Neural cell (in vitro differentiated cells): ENCODE data around the gene MID1. TPM values are rescaled to one million over a fixed set of nuclear protein-coding genes. Genes with fewer than 3 reads are reported as not detected.

Source experiments
- H2AFZ ChIP-seq: fragments of 200-600, 300-800 bp; sonication (generic), shearing (Covaris generic); 2 replicates; pipeline ENCODE4 v1.6.0; 2014; ENCODE audit warnings: low read depth, mild to moderate bottlenecking, antibody characterized with exemption, low read length, moderate library complexity
- H3F3A ChIP-seq: fragments of 200-600 bp; shearing (Covaris generic); 2 replicates; pipeline ENCODE4 v1.6.1; 2016; ENCODE audit warnings: mild to moderate bottlenecking, moderate library complexity, mixed read lengths, antibody characterized with exemption, low read length; ENCODE audit not compliant: insufficient read depth, poor library complexity, severe bottlenecking
- H3K27ac ChIP-seq: fragments of 200-600, 300-800 bp; sonication (generic), shearing (Covaris generic); 2 replicates; pipeline ENCODE4 v1.5.1; 2014; ENCODE audit warnings: mild to moderate bottlenecking, low read length, moderate library complexity
- H3K27me3 ChIP-seq: fragments of 300-800, 200-600 bp; sonication (generic), shearing (Covaris generic); 2 replicates; pipeline ENCODE4 v1.6.0; 2014; ENCODE audit warnings: mild to moderate bottlenecking, low read depth, low read length, moderate library complexity; ENCODE audit not compliant: insufficient read depth
- H3K36me3 ChIP-seq: fragments of 300-800, 200-600 bp; sonication (generic), shearing (Covaris generic); 2 replicates; pipeline ENCODE4 v1.5.1; 2014; ENCODE audit warnings: mild to moderate bottlenecking, antibody characterized with exemption, low read length, moderate library complexity; ENCODE audit not compliant: insufficient read depth
- H3K4me2 ChIP-seq: fragments of 300-800, 200-600 bp; sonication (generic), shearing (Covaris generic); 2 replicates; pipeline ENCODE4 v1.6.0; 2014; ENCODE audit warnings: mild to moderate bottlenecking, low read length
- H3K4me3 ChIP-seq: fragments of 300-800, 200-600 bp; sonication (generic), shearing (Covaris generic); 2 replicates; pipeline ENCODE4 v1.5.1; 2014; ENCODE audit warnings: mild to moderate bottlenecking, low read length, moderate library complexity
- H3K79me2 ChIP-seq: fragments of 200-600 bp; shearing (Covaris generic); replicated peaks from 2 replicates; pipeline ENCODE4 v1.6.0; 2014; ENCODE audit warnings: mild to moderate bottlenecking, low read length, moderate library complexity; ENCODE audit not compliant: insufficient read depth
- H3K9ac ChIP-seq: fragments of 300-800, 200-600 bp; sonication (generic), shearing (Covaris generic); 2 replicates; pipeline ENCODE4 v1.6.1; 2016; ENCODE audit warnings: mild to moderate bottlenecking, low read length, mixed read lengths
- H3K9me2 ChIP-seq: fragments of 200-600 bp; shearing (Covaris generic); 2 replicates; pipeline ENCODE4 v1.6.1; 2016; ENCODE audit warnings: mild to moderate bottlenecking, low read length, mixed read lengths; ENCODE audit not compliant: insufficient read depth
- H3K9me3 ChIP-seq: fragments of 200-600, 300-800 bp; sonication (generic), shearing (Covaris generic); 2 replicates; pipeline ENCODE4 v1.6.1; 2016; ENCODE audit warnings: mild to moderate bottlenecking, mixed run types, low read length, moderate library complexity, mixed read lengths
- H4K20me1 ChIP-seq: fragments of 200-600 bp; shearing (Covaris generic); 2 replicates; pipeline ENCODE4 v1.6.1; 2016; ENCODE audit warnings: mild to moderate bottlenecking, mixed run types; ENCODE audit not compliant: insufficient read depth
- CTCF ChIP-seq: fragments of 450-650 bp; IDR thresholded peaks from 2 replicates; pipeline ENCODE4 v1.5.1; 2014; ENCODE audit warnings: antibody characterized with exemption, mild to moderate bottlenecking, moderate library complexity; ENCODE audit not compliant: poor library complexity, severe bottlenecking
- EP300 ChIP-seq: fragments of 450-650 bp; conservative IDR thresholded peaks from 2 replicates; pipeline ENCODE4 v1.6.1; 2014; ENCODE audit warnings: antibody characterized with exemption, mild to moderate bottlenecking, moderate library complexity; ENCODE audit not compliant: poor library complexity, severe bottlenecking
- EZH2 ChIP-seq: fragments of 200-600, 300-800 bp; shearing (Covaris generic), sonication (generic); IDR thresholded peaks from 2 replicates; pipeline ENCODE4 v1.6.1; 2014; ENCODE audit warnings: antibody characterized with exemption, low read length, borderline replicate concordance, mild to moderate bottlenecking; ENCODE audit not compliant: insufficient read depth, poor library complexity, severe bottlenecking
- MXI1 ChIP-seq: fragments of 450-650 bp; conservative IDR thresholded peaks from 2 replicates; pipeline ENCODE4 v1.6.1; 2014; ENCODE audit warnings: antibody characterized with exemption, mild to moderate bottlenecking; ENCODE audit not compliant: poor library complexity, severe bottlenecking
- POLR2AphosphoS5 ChIP-seq: IDR thresholded peaks from 2 replicates; pipeline ENCODE4 v1.6.1; 2012
- RAD21 ChIP-seq: fragments of 450-650 bp; conservative IDR thresholded peaks from 2 replicates; pipeline ENCODE4 v1.6.1; 2014; ENCODE audit warnings: antibody characterized with exemption, mild to moderate bottlenecking, moderate library complexity
- SMC3 ChIP-seq: fragments of 450-650 bp; conservative IDR thresholded peaks from 2 replicates; pipeline ENCODE4 v1.6.1; 2014; ENCODE audit warnings: antibody characterized with exemption, mild to moderate bottlenecking, moderate library complexity; ENCODE audit not compliant: poor library complexity
- TAF1 ChIP-seq: IDR thresholded peaks from 2 replicates; pipeline ENCODE4 v1.6.1; 2012; ENCODE audit warnings: low read depth
- polyA plus RNA-seq: library from polyadenylated mRNA; depleted of rRNA; stranded (reverse); fragments of >200 nt; gene quantifications from 2 replicates; pipeline ENCODE4 v1.2.3, GENCODE V29; 2014
- TF ChIP-seq, protein P1 (sequence below): IDR thresholded peaks from 2 replicates; pipeline ENCODE4 v1.6.1; 2012; ENCODE audit warnings: borderline replicate concordance

Gene MID1
- polyA plus RNA-seq, 1 donor from 2014 or later, result 16.6 TPM

GRCh38 chrX:10536744-10537143 lies 83.6 kb downstream of the MID1 start:
- H3K4me2 ChIP-seq, result no peak overlapping the region
- TF ChIP-seq SMC3 (no peak), CTCF (no peak), RAD21 (no peak), MXI1 (no peak), POLR2AphosphoS5 (no peak), EP300 (no peak), EZH2 (no peak), TAF1 (no peak)
- TF ChIP-seq, protein P1, sequence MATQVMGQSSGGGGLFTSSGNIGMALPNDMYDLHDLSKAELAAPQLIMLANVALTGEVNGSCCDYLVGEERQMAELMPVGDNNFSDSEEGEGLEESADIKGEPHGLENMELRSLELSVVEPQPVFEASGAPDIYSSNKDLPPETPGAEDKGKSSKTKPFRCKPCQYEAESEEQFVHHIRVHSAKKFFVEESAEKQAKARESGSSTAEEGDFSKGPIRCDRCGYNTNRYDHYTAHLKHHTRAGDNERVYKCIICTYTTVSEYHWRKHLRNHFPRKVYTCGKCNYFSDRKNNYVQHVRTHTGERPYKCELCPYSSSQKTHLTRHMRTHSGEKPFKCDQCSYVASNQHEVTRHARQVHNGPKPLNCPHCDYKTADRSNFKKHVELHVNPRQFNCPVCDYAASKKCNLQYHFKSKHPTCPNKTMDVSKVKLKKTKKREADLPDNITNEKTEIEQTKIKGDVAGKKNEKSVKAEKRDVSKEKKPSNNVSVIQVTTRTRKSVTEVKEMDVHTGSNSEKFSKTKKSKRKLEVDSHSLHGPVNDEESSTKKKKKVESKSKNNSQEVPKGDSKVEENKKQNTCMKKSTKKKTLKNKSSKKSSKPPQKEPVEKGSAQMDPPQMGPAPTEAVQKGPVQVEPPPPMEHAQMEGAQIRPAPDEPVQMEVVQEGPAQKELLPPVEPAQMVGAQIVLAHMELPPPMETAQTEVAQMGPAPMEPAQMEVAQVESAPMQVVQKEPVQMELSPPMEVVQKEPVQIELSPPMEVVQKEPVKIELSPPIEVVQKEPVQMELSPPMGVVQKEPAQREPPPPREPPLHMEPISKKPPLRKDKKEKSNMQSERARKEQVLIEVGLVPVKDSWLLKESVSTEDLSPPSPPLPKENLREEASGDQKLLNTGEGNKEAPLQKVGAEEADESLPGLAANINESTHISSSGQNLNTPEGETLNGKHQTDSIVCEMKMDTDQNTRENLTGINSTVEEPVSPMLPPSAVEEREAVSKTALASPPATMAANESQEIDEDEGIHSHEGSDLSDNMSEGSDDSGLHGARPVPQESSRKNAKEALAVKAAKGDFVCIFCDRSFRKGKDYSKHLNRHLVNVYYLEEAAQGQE, result no peak
- H3K9me2 ChIP-seq, result no peaks in the 10 kb centered on the region
- H3F3A ChIP-seq, result no peaks in the 10 kb centered on the region
- no peaks in the 10 kb centered on the region for H3K79me2 ChIP-seq
- H3K4me3 ChIP-seq, result no peak overlapping the region
- no peak overlapping the region for H3K27ac ChIP-seq
- H3K9me3 ChIP-seq, result no peaks in the 10 kb centered on the region
- H2AFZ ChIP-seq, result no peak overlapping the region
- no peaks in the 10 kb centered on the region for H3K27me3 ChIP-seq
- no peaks in the 10 kb centered on the region for H3K36me3 ChIP-seq
- no peaks in the 10 kb centered on the region for H4K20me1 ChIP-seq
- no peak overlapping the region for H3K9ac ChIP-seq

GRCh38 chrX:10534611-10535010 lies 85.8 kb downstream of the MID1 start:
- H2AFZ ChIP-seq, result no peak overlapping the region
- TF ChIP-seq, protein P1, result no peak
- TF ChIP-seq MXI1, result no peak
- no peak for TF ChIP-seq EZH2
- no peak for TF ChIP-seq TAF1
- no peak for TF ChIP-seq EP300
- no peak for TF ChIP-seq CTCF
- no peak for TF ChIP-seq SMC3
- TF ChIP-seq RAD21, result no peak
- no peak for TF ChIP-seq POLR2AphosphoS5
- no peaks in the 10 kb centered on the region for H4K20me1 ChIP-seq
- no peaks in the 10 kb centered on the region for H3K9me2 ChIP-seq
- no peaks in the 10 kb centered on the region for H3F3A ChIP-seq
- no peaks in the 10 kb centered on the region for H3K9me3 ChIP-seq
- no peaks in the 10 kb centered on the region for H3K36me3 ChIP-seq
- peak overlapping the region; percentile 57 for H3K27ac ChIP-seq
- H3K4me2 ChIP-seq, result no peak overlapping the region
- no peaks in the 10 kb centered on the region for H3K27me3 ChIP-seq
- no peak overlapping the region for H3K9ac ChIP-seq
- no peak overlapping the region for H3K4me3 ChIP-seq
- no peaks in the 10 kb centered on the region for H3K79me2 ChIP-seq
